ENCODE data around the gene PDGFRA.
"Not testable (repeated sequence)": the region's sequence is repeated elsewhere in the genome, so short reads cannot be mapped to it uniquely, and the experiment has no call there.

PDGFRA gene

DNA sequence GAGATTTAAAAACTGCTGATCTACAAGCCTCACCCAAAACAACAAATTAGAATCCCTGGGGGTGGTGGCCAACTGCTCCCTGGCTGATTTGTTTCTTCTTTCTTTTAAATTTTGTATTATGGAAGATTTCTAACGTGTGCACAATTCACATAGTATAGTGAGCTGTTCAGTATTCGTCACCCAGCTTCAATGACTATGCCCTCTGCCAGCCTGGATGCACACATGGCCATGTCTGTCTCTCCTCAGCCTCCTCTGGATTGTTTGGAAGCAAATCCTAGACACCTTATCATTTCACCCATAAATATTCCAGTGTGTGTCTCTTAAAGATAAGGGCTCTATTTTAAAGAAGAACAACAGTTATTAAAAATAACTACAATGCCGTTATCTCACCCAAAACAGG lies 61.9 kb downstream of the PDGFRA start:
- no peak overlapping the region for H3K4me3 ChIP-seq (ENCODE audit: low read length)
- no peak for TF ChIP-seq ZNF274 (IDR thresholded peaks at IDR 0.05; ENCODE audit: low read depth, low read length)

DNA sequence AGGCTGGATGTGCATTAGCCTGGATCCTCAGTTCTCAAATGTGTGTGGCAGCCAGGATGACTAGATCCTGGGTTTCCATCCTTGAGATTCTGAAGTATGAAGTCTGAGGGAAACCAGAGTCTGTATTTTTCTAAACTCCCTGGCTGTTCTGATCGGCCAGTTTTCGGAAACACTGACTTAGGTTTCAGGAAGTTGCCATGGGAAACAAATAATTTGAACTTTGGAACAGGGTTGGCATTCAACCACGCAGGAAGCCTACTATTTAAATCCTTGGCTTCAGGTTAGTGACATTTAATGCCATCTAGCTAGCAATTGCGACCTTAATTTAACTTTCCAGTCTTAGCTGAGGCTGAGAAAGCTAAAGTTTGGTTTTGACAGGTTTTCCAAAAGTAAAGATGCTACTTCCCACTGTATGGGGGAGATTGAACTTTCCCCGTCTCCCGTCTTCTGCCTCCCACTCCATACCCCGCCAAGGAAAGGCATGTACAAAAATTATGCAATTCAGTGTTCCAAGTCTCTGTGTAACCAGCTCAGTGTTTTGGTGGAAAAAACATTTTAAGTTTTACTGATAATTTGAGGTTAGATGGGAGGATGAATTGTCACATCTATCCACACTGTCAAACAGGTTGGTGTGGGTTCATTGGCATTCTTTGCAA lies 67.6 kb downstream of the PDGFRA start:
- TF ChIP-seq ZNF274 (IDR thresholded peaks at IDR 0.05; ENCODE audit: low read depth, low read length): no peak
- H3K4me3 ChIP-seq (ENCODE audit: low read length): no peak overlapping the region

DNA sequence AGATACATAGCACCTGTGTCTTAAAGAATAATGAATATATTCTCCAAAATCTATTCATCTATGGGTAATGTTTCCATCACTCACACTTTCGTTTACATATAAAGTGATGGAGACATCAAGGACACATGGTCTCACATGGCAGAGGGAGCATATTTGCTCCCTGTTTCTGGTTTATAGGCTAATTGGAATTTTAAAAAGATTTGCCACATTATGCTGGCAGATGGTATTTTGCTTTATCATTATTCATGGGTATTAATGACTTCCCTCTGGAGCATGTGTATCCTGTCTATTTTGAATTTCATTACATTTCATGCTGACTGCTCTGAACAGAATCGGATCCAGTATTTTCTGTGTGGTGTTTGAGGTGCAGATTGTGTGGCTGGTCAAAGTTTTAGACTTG lies 79.0 kb downstream of the PDGFRA start:
- no peak overlapping the region for H3K4me3 ChIP-seq (ENCODE audit: low read length)
- no peak for TF ChIP-seq ZNF274 (IDR thresholded peaks at IDR 0.05; ENCODE audit: low read depth, low read length)

DNA sequence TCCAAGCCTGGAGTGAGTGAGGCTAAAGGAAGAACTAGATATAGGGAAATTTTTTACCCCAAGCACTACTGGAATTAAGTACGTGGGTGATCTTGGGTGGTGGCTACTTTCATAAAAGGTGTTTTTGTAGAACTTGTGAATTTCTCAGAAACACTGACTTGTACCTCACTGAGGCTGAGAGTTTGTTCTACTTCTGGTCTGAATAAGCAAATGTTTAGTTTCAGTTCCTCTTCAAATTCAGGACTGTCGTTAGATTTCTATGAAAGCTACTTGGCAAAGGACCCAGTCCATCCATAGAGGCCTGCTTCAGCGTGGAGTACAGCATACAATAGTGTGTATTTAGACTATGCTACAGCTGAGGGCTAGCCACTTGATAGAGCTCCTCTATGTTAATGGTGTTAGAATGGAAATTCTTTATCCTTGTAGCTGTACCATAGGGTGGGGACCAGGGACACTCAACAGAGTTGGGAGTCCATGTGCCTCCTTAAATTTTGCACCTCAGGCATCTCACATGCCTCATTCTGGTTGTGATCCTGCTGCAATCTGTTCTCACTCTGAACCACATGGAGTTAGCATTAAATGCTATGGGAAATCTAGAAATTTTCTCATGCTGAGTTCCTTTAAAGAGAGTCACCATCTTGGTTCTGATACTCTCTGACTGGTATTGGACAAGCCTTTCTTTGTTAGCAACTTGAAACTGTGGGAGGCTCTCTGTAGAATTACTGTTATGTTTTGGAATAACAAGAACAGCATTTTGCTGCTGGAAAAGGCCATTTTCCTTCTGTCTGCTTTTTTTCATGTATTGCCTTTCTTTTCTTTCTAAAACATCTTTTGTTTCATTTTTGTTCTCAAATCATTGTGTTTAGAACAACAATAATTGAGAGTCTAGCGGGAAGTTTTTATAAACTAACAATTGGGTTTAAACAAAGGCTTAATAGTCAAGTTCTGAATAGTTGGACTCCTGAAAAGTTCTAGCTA lies 86.8 kb downstream of the PDGFRA start:
- TF ChIP-seq ZNF274 (IDR thresholded peaks at IDR 0.05; ENCODE audit: low read depth, low read length): no peak
- H3K4me3 ChIP-seq (ENCODE audit: low read length): no peak overlapping the region

DNA sequence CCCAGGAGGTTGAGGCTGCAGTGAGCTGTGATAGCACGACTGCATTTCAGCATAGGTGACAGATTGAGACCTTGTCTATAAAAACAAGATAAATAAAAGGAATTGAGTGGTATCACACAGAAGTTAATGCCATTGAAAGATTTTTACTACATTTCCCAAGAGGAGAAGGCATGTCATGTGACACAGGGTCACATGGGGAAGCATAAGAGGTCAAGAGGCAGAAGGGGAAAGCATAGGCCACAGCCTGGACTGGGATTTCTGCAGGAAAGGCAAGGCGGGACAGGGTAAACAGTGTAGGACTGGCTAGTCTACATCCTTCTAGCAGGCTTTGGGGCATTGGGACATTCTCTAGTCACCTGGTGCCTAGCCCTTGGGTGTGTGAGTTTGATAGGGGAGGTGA lies 88.6 kb downstream of the PDGFRA start:
- no peak for TF ChIP-seq ZNF274 (IDR thresholded peaks at IDR 0.05; ENCODE audit: low read depth, low read length)
- H3K4me3 ChIP-seq (ENCODE audit: low read length): no peak overlapping the region

DNA sequence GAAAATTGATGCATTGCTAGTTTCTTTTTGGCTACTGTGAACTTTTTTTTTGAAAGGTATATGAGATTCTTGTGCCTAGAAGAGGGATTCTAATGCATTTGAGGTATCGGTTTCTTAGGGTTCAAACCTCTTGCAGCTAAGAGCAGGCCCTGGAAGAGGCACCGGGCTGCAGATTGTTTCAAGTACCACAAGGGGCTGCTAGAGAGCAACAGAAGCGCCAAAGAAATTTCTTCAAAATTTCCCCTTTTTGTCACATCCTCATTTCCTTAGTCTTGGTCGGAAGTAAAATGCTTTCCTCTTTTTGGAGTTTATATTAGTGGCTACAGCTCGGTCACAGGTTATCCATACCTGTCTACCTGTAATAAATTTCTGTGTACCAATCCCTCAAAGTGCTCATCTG lies 89.8 kb downstream of the PDGFRA start:
- TF ChIP-seq ZNF274 (IDR thresholded peaks at IDR 0.05; ENCODE audit: low read depth, low read length): no peak
- H3K4me3 ChIP-seq (ENCODE audit: low read length): no peak overlapping the region

DNA sequence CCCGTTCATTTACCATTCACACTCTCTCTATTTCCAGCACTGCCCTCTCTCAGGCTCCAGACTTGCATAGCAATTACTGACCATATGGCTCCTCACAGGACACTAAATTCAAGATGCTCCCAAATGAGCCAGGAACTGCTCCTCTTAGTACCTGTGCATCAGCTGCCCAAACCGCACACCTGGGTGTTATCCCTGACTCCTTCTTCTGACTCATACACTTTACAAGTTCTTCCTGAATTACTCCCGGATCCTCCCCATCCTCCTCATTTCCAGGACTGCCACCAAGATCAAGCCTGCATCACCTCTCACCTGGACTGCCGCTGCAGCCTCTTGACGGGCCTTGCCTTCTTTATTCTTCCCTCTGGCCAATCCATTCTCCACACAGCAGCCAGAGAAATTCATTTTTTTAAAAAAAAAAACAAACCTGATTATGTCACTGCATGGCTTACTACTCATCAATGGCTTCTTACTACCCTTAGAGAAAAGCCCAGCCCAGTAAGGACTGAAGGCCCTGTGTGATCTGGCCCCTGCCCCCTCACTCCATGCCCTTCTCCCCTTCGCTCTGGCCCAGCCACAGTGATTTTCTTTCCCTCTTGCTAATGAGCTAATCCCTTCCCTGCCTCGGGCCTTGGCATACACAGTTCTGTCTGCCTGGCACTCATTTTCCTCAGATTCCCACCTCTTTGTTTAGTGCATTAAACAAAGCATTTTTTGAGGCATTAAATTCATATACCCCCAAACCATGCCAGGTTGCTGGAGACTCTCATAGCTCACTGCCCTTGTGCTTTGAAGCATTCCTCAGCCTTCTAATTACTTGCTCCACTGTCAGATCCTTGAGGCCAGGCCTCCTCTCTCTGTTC lies 92.0 kb downstream of the PDGFRA start:
- no peak overlapping the region for H3K4me3 ChIP-seq (ENCODE audit: low read length)
- no peak for TF ChIP-seq ZNF274 (IDR thresholded peaks at IDR 0.05; ENCODE audit: low read depth, low read length)

DNA sequence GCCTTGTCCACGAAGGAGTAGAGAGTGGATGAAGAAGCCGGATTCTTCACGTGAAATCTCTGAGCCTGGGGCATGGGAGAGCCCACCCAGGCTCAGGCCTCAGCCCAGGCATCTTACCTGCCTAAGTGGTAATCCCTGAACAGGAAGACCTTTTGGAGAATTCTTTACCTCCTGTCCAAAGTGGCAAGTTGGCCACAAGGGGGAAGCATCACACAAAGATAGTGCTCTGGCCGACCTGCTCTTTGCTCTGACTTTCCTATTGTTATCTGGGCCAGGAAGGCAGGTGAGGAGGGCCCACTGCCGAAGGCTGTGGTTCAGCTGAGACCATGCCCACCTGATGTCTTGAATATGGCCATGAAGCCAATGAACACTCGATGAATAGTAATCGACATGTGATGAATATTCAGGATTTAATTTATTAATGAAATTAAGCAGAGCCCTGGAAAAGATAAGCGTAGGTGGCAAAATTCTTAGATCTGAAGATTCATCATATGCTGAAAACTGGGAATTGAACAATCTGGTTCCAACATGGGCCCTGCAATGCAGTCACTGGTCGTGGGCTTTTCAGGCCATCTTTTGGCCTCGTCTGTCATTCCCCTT lies 93.8 kb downstream of the PDGFRA start:
- no peak overlapping the region for H3K4me3 ChIP-seq (ENCODE audit: low read length)
- no peak for TF ChIP-seq ZNF274 (IDR thresholded peaks at IDR 0.05; ENCODE audit: low read depth, low read length)

DNA sequence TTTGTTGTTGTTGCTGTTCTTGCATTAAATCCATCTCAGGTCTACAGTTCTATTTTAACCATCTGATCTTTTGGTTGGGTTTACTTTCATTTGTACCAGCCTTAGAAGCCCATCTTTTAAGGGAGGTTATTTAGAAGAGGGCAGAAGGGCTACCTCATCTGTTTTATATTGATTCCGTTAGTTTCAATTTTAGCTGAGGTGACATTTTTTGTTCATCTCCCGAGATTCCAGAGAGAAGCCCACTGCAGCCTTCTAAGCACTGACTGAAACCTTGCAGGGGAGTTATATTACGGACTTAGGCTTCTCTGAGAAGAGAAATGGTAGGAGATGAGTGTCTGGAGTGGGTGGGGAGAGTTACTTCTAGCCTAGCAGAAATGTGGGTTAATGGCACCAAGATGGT lies 101.8 kb downstream of the PDGFRA start:
- no peak overlapping the region for H3K4me3 ChIP-seq (ENCODE audit: low read length)
- TF ChIP-seq ZNF274 (IDR thresholded peaks at IDR 0.05; ENCODE audit: low read depth, low read length): no peak

DNA sequence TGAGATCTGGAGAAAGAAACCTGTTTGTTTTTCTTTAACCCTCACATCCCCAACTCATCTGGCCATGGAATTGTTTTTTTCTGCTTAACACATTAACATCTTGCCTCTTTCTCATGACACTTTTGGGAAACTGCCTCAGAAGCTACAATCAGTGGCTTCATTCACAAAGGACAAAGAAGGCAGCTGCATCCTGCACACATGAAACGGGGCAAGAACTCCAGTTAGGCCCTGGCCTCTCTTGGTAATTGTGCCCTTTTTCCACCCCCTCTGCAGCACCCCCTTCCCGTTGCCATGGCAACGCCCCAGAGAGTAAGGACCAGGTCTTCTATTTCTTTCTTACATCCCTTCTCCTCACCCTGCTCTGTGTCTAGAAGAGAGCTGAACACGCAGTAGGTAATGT lies 103.4 kb downstream of the PDGFRA start:
- no peak overlapping the region for H3K4me3 ChIP-seq (ENCODE audit: low read length)
- TF ChIP-seq ZNF274 (IDR thresholded peaks at IDR 0.05; ENCODE audit: low read depth, low read length): no peak

DNA sequence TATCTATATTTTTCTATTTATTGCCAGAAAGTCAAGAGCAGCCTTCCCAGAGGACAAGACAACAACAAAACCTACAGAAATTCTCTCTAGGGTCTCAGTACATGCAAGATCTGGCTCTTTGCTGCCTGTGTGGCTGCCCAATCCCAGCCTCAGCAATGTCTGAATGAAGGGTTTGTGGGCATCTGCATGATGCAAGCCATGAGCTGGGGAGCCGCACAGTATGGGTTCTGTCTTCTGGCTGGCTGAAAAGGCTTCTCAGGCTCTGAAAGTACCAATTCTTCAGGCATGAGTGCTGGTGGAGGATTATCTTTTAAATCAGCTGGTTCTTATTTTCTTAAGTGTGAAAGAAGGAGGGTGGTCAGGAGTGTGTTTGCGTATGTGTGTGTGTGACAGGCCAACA lies 104.6 kb downstream of the PDGFRA start:
- no peak for TF ChIP-seq ZNF274 (IDR thresholded peaks at IDR 0.05; ENCODE audit: low read depth, low read length)
- H3K4me3 ChIP-seq (ENCODE audit: low read length): no peak overlapping the region

DNA sequence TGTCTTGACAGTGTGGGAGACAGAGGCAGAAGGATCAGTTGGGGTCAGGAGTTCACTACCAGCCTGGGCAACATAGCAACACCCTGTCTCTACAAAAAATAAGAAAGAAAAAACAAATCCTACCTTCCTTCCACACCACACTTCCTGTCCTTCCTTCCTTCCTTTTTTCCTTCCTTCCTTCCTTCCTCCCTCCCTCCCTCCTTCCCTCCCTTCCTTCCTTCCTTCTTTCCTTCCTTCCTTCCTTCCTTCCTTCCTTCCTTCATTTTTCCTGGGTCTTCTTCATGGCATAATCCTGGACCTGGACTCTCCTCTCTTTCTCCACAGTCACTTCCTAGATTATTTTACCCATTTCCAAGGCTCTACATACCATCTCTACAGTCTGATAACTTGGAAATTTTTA lies 105.7 kb downstream of the PDGFRA start:
- not testable (repeated sequence) for H3K4me3 ChIP-seq (ENCODE audit: low read length)

DNA sequence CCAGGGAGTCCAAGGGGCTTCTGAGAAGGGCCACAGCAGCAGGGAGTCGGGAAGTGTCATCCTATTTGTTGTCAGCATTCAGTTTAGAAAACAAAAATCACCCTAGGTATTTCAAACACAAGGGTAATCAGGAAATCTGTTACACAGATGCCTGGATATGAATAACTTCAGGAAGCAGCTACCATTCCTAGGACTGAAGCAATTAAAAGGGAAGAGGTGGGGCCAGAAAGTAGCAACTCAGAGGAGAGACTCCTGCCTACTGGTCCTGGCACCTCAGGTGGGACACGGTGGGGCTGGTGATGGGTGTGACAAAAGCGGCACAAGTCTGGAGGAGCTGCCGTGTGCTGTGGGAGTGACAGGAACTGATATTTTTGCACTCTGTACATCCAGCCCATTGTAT lies 107.9 kb downstream of the PDGFRA start:
- no peak overlapping the region for H3K4me3 ChIP-seq (ENCODE audit: low read length)
- TF ChIP-seq ZNF274 (IDR thresholded peaks at IDR 0.05; ENCODE audit: low read depth, low read length): no peak

DNA sequence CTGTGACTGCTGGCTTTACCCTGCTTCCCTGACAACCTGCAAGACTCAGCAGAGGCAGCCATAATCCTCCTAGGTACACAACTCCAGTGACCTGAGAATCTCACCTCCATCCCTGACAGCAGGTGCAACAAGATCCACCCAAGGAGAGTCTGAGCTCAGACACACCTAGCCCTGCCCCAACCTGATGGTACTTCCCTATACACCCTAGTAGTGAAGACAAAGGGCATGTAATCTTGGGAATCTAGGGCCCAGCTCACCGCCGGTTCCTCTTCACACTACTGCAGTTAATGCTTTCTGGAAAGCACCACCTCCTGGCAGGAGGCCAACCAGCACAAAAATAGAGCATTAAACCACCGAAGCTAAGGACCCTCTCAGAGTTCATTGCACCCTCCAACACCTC lies 113.0 kb downstream of the PDGFRA start:
- not testable (repeated sequence) for H3K4me3 ChIP-seq (ENCODE audit: low read length)

Measured in GM08714 (cell line).